HCT116 (cell line): ENCODE data around the gene ZNF586. TPM values are rescaled to one million over a fixed set of nuclear protein-coding genes. Genes with fewer than 3 reads are reported as not detected.

Experiments
- ATAC-seq: fragments of 200-7000 bp; cut with Tn5 transposase; 2 replicates; pipeline ENCODE4 v1.9.1; 2020; ENCODE audit warnings: mild to moderate bottlenecking, moderate library complexity
- BruUV-seq: library from RNA; stranded (reverse); fragments of 400-500 nt; replicated peaks from 2 replicates; lab custom pipeline; 2021; lab: Mats Ljungman, UMichigan
- CTCF ChIA-PET: fragments of 300-600 bp; sonication (Branson Sonifier 250); formaldehyde crosslinking; loops from one replicate; lab custom pipeline; 2021; ENCODE audit warnings: antibody characterized with exemption; lab: Charles Lee
- POLR2A ChIA-PET: fragments of 300-600, 350-600 bp; sonication (Branson Sonifier 250); formaldehyde crosslinking; loops from one replicate; lab custom pipeline; 2021; ENCODE audit warnings: antibody characterized with exemption; lab: Charles Lee
- RAD21 ChIA-PET, 2 experiments: fragments of 300-600 bp; sonication (Branson Sonifier 250); formaldehyde crosslinking; loops; one replicate each; lab custom pipeline; 2023; ENCODE audit warnings: low total read pairs in 2 of 2; ENCODE audit not compliant: uncharacterized antibody in 2 of 2, unreplicated experiment in 2 of 2, low non-redundant PET in 1 of 2; lab: Charles Lee
- DNase-seq: peaks from one replicate; pipeline ENCODE4 v3.0.0-alpha.2; 2010; ENCODE audit warnings: low read depth, low spot score
- H2AFZ ChIP-seq: fragments of 200-600 bp; shearing (Covaris generic), sonication (generic); 2 replicates; pipeline ENCODE4 v1.6.1; 2017; ENCODE audit warnings: low read depth, mixed run types, mixed read lengths, antibody characterized with exemption, low read length; ENCODE audit not compliant: poor library complexity, severe bottlenecking
- H3K27ac ChIP-seq: 2 replicates; pipeline ENCODE4 v1.5.1; 2012; ENCODE audit warnings: low read depth, low read length
- H3K27me3 ChIP-seq: fragments of 200-600 bp; sonication (generic); 2 replicates; pipeline ENCODE4 v1.6.1; 2016; ENCODE audit warnings: mixed run types, low read length, mixed read lengths; ENCODE audit not compliant: insufficient read depth
- H3K36me3 ChIP-seq, 2 experiments: fragments of 200-500 bp in 1 of 2; fragments of 200-600 bp in 1 of 2; sonication (Bioruptor generic) in 1 of 2; sonication (generic) in 1 of 2; 2 replicates each; pipeline versions ENCODE4 v1.5.1 to v1.6.1; 2014 to 2016; ENCODE audit warnings: low read length in 2 of 2, inconsistent platforms in 1 of 2, mixed read lengths in 1 of 2, mixed run types in 1 of 2; ENCODE audit not compliant: insufficient read depth in 2 of 2, control insufficient read depth in 1 of 2
- H3K4me1 ChIP-seq, 2 experiments: fragments of 200-600 bp in 1 of 2; sonication (generic) in 1 of 2; 2 replicates each; pipeline versions ENCODE4 v1.5.1 to v1.6.1; 2012 to 2017; ENCODE audit warnings: low read length in 2 of 2, inconsistent platforms in 1 of 2, mild to moderate bottlenecking in 1 of 2, mixed read lengths in 1 of 2, mixed run types in 1 of 2, moderate library complexity in 1 of 2; ENCODE audit not compliant: insufficient read depth in 2 of 2, control insufficient read depth in 1 of 2
- H3K4me2 ChIP-seq: fragments of 200-600 bp; sonication (generic); 2 replicates; pipeline ENCODE4 v1.6.1; 2017; ENCODE audit warnings: mixed run types, low read length, mixed read lengths
- H3K4me3 ChIP-seq, 2 experiments: fragments of 200-600 bp in 1 of 2; sonication (generic) in 1 of 2; replicated peaks in 1 of 2; 2 replicates each; pipeline ENCODE4 v1.5.1; 2011 to 2016; ENCODE audit warnings: low read length in 2 of 2, control low read depth in 1 of 2, low read depth in 1 of 2, mild to moderate bottlenecking in 1 of 2, mixed read lengths in 1 of 2, mixed run types in 1 of 2
- H3K79me2 ChIP-seq: fragments of 200-600 bp; sonication (generic); 2 replicates; pipeline ENCODE4 v1.6.1; 2017; ENCODE audit warnings: mild to moderate bottlenecking, mixed run types, low read length, moderate library complexity, mixed read lengths; ENCODE audit not compliant: insufficient read depth
- H3K9ac ChIP-seq: fragments of 200-600 bp; sonication (generic); 2 replicates; pipeline ENCODE4 v1.6.1; 2016; ENCODE audit warnings: low read length, mixed read lengths
- H3K9me2 ChIP-seq: fragments of 200-600 bp; sonication (generic), shearing (Covaris generic); 2 replicates; pipeline ENCODE4 v1.6.1; 2017; ENCODE audit warnings: mixed run types, mild to moderate bottlenecking, moderate library complexity; ENCODE audit not compliant: insufficient read depth
- H3K9me3 ChIP-seq, 2 experiments: fragments of 200-500 bp in 1 of 2; fragments of 200-600 bp in 1 of 2; sonication (Bioruptor generic) in 1 of 2; sonication (generic) in 1 of 2; 2 replicates each; pipeline ENCODE4 v1.6.1; 2014 to 2017; ENCODE audit warnings: low read length in 2 of 2, mixed read lengths in 2 of 2, inconsistent platforms in 1 of 2, low read depth in 1 of 2, mild to moderate bottlenecking in 1 of 2, mixed run types in 1 of 2, moderate library complexity in 1 of 2; ENCODE audit not compliant: control insufficient read depth in 1 of 2, insufficient read depth in 1 of 2
- H4K20me1 ChIP-seq: fragments of 200-600 bp; sonication (generic), shearing (Covaris generic); 2 replicates; pipeline ENCODE4 v1.6.1; 2017; ENCODE audit warnings: mixed run types, mild to moderate bottlenecking, moderate library complexity; ENCODE audit not compliant: insufficient read depth
- EGR1 ChIP-seq: IDR thresholded peaks from 2 replicates; pipeline ENCODE4 v1.6.1; 2012; ENCODE audit warnings: low read depth
- ELF1 ChIP-seq: IDR thresholded peaks from 2 replicates; pipeline ENCODE4 v1.6.1; 2012; ENCODE audit warnings: low read depth, borderline replicate concordance
- EZH2 ChIP-seq: fragments of 200-600 bp; sonication (generic); IDR thresholded peaks from 2 replicates; pipeline ENCODE4 v1.6.1; 2017; ENCODE audit warnings: antibody characterized with exemption, mixed run types
- EZH2phosphoT487 ChIP-seq: fragments of 200-600 bp; IDR thresholded peaks from 2 replicates; pipeline ENCODE4 v1.6.1; 2018; ENCODE audit warnings: antibody characterized with exemption, borderline replicate concordance
- FOSL1 ChIP-seq: IDR thresholded peaks from 2 replicates; pipeline ENCODE4 v1.6.1; 2012; ENCODE audit warnings: low read depth
- JUND ChIP-seq: IDR thresholded peaks from 2 replicates; pipeline ENCODE4 v1.6.1; 2012
- POLR2A ChIP-seq: IDR thresholded peaks from 2 replicates; pipeline ENCODE4 v1.7.0; 2011; ENCODE audit warnings: borderline replicate concordance; ENCODE audit not compliant: insufficient read depth, insufficient read length; ENCODE audit errors: extremely low read depth
- POLR2AphosphoS5 ChIP-seq: IDR thresholded peaks from 2 replicates; pipeline ENCODE4 v1.6.1; 2011; ENCODE audit warnings: mild to moderate bottlenecking, low read depth, low read length, moderate library complexity
- RAD21 ChIP-seq: IDR thresholded peaks from 2 replicates; pipeline ENCODE4 v1.6.1; 2012; ENCODE audit warnings: low read depth, mild to moderate bottlenecking
- SIN3A ChIP-seq: IDR thresholded peaks from 2 replicates; pipeline ENCODE4 v1.6.1; 2012; ENCODE audit warnings: low read depth
- SP1 ChIP-seq: IDR thresholded peaks from 2 replicates; pipeline ENCODE4 v1.6.1; 2012; ENCODE audit warnings: low read depth
- TCF7L2 ChIP-seq: IDR thresholded peaks from 2 replicates; pipeline ENCODE4 v1.7.0; 2011; ENCODE audit warnings: borderline replicate concordance, inconsistent platforms; ENCODE audit not compliant: insufficient read depth, insufficient read length; ENCODE audit errors: extremely low read depth
- YY1 ChIP-seq: IDR thresholded peaks from 2 replicates; pipeline ENCODE4 v1.6.1; 2011; ENCODE audit warnings: low read length, low read depth, moderate library complexity, mild to moderate bottlenecking; ENCODE audit not compliant: insufficient replicate concordance; ENCODE audit errors: extremely low read depth
- ZFX ChIP-seq: fragments of 450-650 bp; IDR thresholded peaks from 2 replicates; pipeline ENCODE4 v1.6.1; 2017
- ZNF274 ChIP-seq: fragments of 200-500 bp; sonication (Bioruptor generic); IDR thresholded peaks from 2 replicates; pipeline ENCODE4 v1.6.1; 2014; ENCODE audit warnings: mild to moderate bottlenecking, low read depth, low read length, inconsistent platforms
- intact Hi-C: fragments of 100-400 bp; cut with micrococcal nuclease; formaldehyde crosslinking; loops from 2 replicates; pipeline ENCODE4 v1.10.0; 2022
- total RNA-seq: library from RNA; stranded (reverse); gene quantifications from one replicate; pipeline ENCODE4 v1.2.1, GENCODE V29; 2021; ENCODE audit not compliant: unreplicated experiment
- TF ChIP-seq, protein P1 (sequence below): IDR thresholded peaks from 2 replicates; pipeline ENCODE4 v1.6.1; 2012; ENCODE audit warnings: low read depth
- TF ChIP-seq, protein P2 (sequence below): IDR thresholded peaks from 2 replicates; pipeline ENCODE4 v1.6.1; 2012
- TF ChIP-seq, protein P3 (sequence below): IDR thresholded peaks from 2 replicates; pipeline ENCODE4 v1.6.1; 2011; ENCODE audit warnings: mild to moderate bottlenecking, low read length, moderate library complexity; ENCODE audit not compliant: insufficient replicate concordance; ENCODE audit errors: extremely low read depth
- TF ChIP-seq, protein P4 (sequence below), 3 experiments: fragments of 200-600 bp in 1 of 3; sonication (generic) in 1 of 3; IDR thresholded peaks in 2 of 3; conservative IDR thresholded peaks in 1 of 3; 2 replicates each; pipeline ENCODE4 v1.5.1; 2012 to 2017; ENCODE audit warnings: low read depth in 2 of 3, low read length in 2 of 3, antibody characterized with exemption in 1 of 3, borderline replicate concordance in 1 of 3, control low read depth in 1 of 3, mild to moderate bottlenecking in 1 of 3, mixed read lengths in 1 of 3, mixed run types in 1 of 3, moderate library complexity in 1 of 3; ENCODE audit not compliant: insufficient read depth in 1 of 3

Gene ZNF586
- total RNA-seq, 1 experiment from 2014 or later, result 3.5 TPM

DNA sequence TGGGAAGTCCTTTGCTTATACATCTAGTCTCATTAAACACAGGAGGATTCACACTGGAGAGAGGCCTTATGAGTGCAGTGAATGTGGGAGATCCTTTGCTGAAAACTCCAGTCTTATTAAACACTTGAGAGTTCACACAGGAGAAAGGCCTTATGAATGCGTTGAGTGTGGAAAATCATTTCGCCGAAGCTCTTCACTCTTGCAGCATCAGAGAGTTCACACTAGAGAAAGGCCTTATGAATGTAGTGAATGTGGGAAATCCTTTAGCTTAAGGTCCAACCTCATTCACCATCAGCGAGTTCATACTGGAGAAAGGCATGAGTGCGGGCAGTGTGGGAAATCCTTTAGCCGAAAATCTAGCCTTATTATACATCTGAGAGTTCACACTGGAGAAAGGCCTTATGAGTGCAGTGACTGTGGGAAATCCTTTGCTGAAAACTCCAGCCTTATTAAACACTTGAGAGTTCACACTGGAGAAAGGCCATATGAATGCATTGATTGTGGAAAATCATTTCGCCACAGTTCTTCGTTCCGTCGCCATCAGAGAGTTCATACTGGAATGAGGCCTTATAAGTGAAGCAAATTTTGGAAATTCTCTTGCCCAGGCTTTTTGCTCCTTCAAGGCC, 9.9 kb downstream of the ZNF586 start:
- H3K4me3 ChIP-seq, result no peak overlapping the region
- DNase-seq, result no peak
- H3K4me2 ChIP-seq, result no peak overlapping the region
- no peaks in the 10 kb centered on the region for H3K9me2 ChIP-seq
- no peak overlapping the region for H2AFZ ChIP-seq
- BruUV-seq, result no TSS peak
- no peak overlapping the region for H3K9ac ChIP-seq
- RAD21 ChIA-PET, result no interaction called here
- intact Hi-C loops, result no loop called here
- no peak overlapping the region for H3K27ac ChIP-seq
- H3K27me3 ChIP-seq, result no peaks in the 10 kb centered on the region
- no peak for ATAC-seq
- peaks cover 2 to 5% of the 10 kb centered on the region in 2 experiments; a peak in 2 of 4 replicates for H3K36me3 ChIP-seq
- H4K20me1 ChIP-seq, result no peaks in the 10 kb centered on the region
- H3K4me1 ChIP-seq, result no peaks in the 10 kb centered on the region
- peaks cover 13 to 19% of the 10 kb centered on the region in 2 experiments; a peak in 3 of 4 replicates for H3K9me3 ChIP-seq
- H3K79me2 ChIP-seq, result no peaks in the 10 kb centered on the region
- TF ChIP-seq YY1 (no peak), FOSL1 (no peak), SP1 (no peak), RAD21 (no peak), EZH2 (no peak), ZFX (no peak), TCF7L2 (no peak), JUND (no peak), POLR2A (no peak), ELF1 (no peak), EZH2phosphoT487 (no peak), POLR2AphosphoS5 (no peak), ZNF274 (no peak), SIN3A (no peak), EGR1 (no peak)
- TF ChIP-seq, protein P1, sequence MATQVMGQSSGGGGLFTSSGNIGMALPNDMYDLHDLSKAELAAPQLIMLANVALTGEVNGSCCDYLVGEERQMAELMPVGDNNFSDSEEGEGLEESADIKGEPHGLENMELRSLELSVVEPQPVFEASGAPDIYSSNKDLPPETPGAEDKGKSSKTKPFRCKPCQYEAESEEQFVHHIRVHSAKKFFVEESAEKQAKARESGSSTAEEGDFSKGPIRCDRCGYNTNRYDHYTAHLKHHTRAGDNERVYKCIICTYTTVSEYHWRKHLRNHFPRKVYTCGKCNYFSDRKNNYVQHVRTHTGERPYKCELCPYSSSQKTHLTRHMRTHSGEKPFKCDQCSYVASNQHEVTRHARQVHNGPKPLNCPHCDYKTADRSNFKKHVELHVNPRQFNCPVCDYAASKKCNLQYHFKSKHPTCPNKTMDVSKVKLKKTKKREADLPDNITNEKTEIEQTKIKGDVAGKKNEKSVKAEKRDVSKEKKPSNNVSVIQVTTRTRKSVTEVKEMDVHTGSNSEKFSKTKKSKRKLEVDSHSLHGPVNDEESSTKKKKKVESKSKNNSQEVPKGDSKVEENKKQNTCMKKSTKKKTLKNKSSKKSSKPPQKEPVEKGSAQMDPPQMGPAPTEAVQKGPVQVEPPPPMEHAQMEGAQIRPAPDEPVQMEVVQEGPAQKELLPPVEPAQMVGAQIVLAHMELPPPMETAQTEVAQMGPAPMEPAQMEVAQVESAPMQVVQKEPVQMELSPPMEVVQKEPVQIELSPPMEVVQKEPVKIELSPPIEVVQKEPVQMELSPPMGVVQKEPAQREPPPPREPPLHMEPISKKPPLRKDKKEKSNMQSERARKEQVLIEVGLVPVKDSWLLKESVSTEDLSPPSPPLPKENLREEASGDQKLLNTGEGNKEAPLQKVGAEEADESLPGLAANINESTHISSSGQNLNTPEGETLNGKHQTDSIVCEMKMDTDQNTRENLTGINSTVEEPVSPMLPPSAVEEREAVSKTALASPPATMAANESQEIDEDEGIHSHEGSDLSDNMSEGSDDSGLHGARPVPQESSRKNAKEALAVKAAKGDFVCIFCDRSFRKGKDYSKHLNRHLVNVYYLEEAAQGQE, result no peak
- TF ChIP-seq, protein P2, sequence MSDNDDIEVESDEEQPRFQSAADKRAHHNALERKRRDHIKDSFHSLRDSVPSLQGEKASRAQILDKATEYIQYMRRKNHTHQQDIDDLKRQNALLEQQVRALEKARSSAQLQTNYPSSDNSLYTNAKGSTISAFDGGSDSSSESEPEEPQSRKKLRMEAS, result no peak
- TF ChIP-seq, protein P3, sequence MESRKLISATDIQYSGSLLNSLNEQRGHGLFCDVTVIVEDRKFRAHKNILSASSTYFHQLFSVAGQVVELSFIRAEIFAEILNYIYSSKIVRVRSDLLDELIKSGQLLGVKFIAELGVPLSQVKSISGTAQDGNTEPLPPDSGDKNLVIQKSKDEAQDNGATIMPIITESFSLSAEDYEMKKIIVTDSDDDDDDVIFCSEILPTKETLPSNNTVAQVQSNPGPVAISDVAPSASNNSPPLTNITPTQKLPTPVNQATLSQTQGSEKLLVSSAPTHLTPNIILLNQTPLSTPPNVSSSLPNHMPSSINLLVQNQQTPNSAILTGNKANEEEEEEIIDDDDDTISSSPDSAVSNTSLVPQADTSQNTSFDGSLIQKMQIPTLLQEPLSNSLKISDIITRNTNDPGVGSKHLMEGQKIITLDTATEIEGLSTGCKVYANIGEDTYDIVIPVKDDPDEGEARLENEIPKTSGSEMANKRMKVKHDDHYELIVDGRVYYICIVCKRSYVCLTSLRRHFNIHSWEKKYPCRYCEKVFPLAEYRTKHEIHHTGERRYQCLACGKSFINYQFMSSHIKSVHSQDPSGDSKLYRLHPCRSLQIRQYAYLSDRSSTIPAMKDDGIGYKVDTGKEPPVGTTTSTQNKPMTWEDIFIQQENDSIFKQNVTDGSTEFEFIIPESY, result no peak
- TF ChIP-seq, protein P4, sequence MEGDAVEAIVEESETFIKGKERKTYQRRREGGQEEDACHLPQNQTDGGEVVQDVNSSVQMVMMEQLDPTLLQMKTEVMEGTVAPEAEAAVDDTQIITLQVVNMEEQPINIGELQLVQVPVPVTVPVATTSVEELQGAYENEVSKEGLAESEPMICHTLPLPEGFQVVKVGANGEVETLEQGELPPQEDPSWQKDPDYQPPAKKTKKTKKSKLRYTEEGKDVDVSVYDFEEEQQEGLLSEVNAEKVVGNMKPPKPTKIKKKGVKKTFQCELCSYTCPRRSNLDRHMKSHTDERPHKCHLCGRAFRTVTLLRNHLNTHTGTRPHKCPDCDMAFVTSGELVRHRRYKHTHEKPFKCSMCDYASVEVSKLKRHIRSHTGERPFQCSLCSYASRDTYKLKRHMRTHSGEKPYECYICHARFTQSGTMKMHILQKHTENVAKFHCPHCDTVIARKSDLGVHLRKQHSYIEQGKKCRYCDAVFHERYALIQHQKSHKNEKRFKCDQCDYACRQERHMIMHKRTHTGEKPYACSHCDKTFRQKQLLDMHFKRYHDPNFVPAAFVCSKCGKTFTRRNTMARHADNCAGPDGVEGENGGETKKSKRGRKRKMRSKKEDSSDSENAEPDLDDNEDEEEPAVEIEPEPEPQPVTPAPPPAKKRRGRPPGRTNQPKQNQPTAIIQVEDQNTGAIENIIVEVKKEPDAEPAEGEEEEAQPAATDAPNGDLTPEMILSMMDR (IDR thresholded peaks at IDR 0.05 in 2 of 3, conservative IDR thresholded peaks at IDR 0.05 in 1 of 3; ENCODE audit: borderline replicate concordance in 1 of 3, insufficient read depth in 1 of 3, low read depth in 2 of 3, low read length in 2 of 3), result no peak
- CTCF ChIA-PET, result no interaction called here
- POLR2A ChIA-PET, result no interaction called here
